Measurements from ENCODE around the gene EVX1. TPM values are rescaled to one million over a fixed set of nuclear protein-coding genes. Genes with fewer than 3 reads are reported as not detected.

The EVX1 gene
- total RNA-seq, 1 experiment from 2014 or later, result not detected

- H4K5ac ChIP-seq (ENCODE audit: insufficient read length, low read depth, low read length), result no peak overlapping the region
- peaks cover 93% of the 10 kb centered on the region for H3K27me3 ChIP-seq (ENCODE audit: insufficient read depth, low read length)
- H3K4me1 ChIP-seq (ENCODE audit: insufficient read depth, low read length), result no peaks in the 10 kb centered on the region
- no peak overlapping the region for H2BK15ac ChIP-seq (ENCODE audit: low read depth, low read length)
- H2BK12ac ChIP-seq (ENCODE audit: insufficient read length, low read depth, low read length), result no peak overlapping the region
- H3K23ac ChIP-seq (ENCODE audit: insufficient read length, low read depth, low read length), result no peak overlapping the region
- H4K20me1 ChIP-seq (ENCODE audit: control insufficient read depth, insufficient read depth, insufficient read length), result no peaks in the 10 kb centered on the region
- no peaks in the 10 kb centered on the region for H3K9me3 ChIP-seq (ENCODE audit: control insufficient read depth, low read depth, low read length)
- Mint-ChIP-seq H3K27ac (no peak overlapping the region), H3K36me3 (ENCODE audit: insufficient read depth in 1 of 3, low read depth in 3 of 3) (peaks cover 0 to 2% (median 0%) of the 10 kb centered on the region in 3 experiments; a peak in 1 of 7 replicates), H3K4me3 (no peak overlapping the region; a peak in 1 of 5 replicates), H3K27me3 (ENCODE audit: low read depth) (peaks cover 95% of the 10 kb centered on the region), H3K4me1 (peaks cover 8 to 20% of the 10 kb centered on the region in 2 experiments; a peak in 3 of 4 replicates), H3K9me3 (peaks cover 7 to 8% of the 10 kb centered on the region in 2 experiments; a peak in 4 of 5 replicates)
- H3T11ph ChIP-seq (ENCODE audit: low read length), result no peak overlapping the region
- no peak overlapping the region for H3K9ac ChIP-seq (ENCODE audit: extremely low read depth, insufficient read length, low read length)
- no peak overlapping the region for H2AFZ ChIP-seq (ENCODE audit: low read length)
- no peak overlapping the region for H3K4ac ChIP-seq (ENCODE audit: low read depth, low read length)
- no peak overlapping the region for H3K14ac ChIP-seq (ENCODE audit: insufficient read depth, low read length)
- no peak overlapping the region for H3K27ac ChIP-seq (ENCODE audit: insufficient read length, low read depth, low read length)
- H2BK5ac ChIP-seq (ENCODE audit: insufficient read length, low read length), result no peak overlapping the region
- H2BK120ac ChIP-seq (ENCODE audit: low read depth, low read length, poor library complexity, severe bottlenecking), result no peak overlapping the region
- TF ChIP-seq CTCF (conservative IDR thresholded peaks at IDR 0.05), result no peak
- no peak overlapping the region for H2AK5ac ChIP-seq (ENCODE audit: insufficient read length, low read length)
- no CpG with 5 or more reads among the region's 4 CpGs for WGBS (ENCODE audit: extremely low coverage, insufficient read length, low lambda C conversion rate)
- no peaks in the 10 kb centered on the region for H3K23me2 ChIP-seq (ENCODE audit: insufficient read length, low read depth, low read length, poor library complexity, severe bottlenecking)
- H3K4me2 ChIP-seq (ENCODE audit: insufficient read depth, insufficient read length, low read length), result no peak overlapping the region
- H2BK20ac ChIP-seq (ENCODE audit: low read depth, low read length, poor library complexity, severe bottlenecking), result no peak overlapping the region
- no peak overlapping the region for H4K91ac ChIP-seq (ENCODE audit: insufficient read length, low read depth, low read length)
- DNase-seq, result no peak
- no peaks in the 10 kb centered on the region for H3K79me2 ChIP-seq (ENCODE audit: insufficient read depth, low read length)
- H4K8ac ChIP-seq (replicated peaks; ENCODE audit: insufficient read length, low read depth, low read length), result no peak overlapping the region
- H3K18ac ChIP-seq (ENCODE audit: insufficient read length, low read depth, low read length), result no peak overlapping the region
- H3K56ac ChIP-seq (ENCODE audit: insufficient read length, low read depth, low read length), result no peak overlapping the region
- H3K79me1 ChIP-seq (ENCODE audit: insufficient read depth, low read depth, low read length, poor library complexity, severe bottlenecking), result no peaks in the 10 kb centered on the region
These were observed 38.5 kb upstream of the EVX1 start for GRCh38 chr7:27203964-27204594.
